Progenitor cell of endocrine pancreas (in vitro differentiated cells): ENCODE results near the gene MBP. TPM values are rescaled to one million over a fixed set of nuclear protein-coding genes. Genes with fewer than 3 reads are reported as not detected.

Source experiments
- DNase-seq: peaks from one replicate; pipeline ENCODE4 v3.0.0; 2021; ENCODE audit warnings: low spot score; ENCODE audit not compliant: unreplicated experiment
- H3K27ac Mint-ChIP-seq: 2 replicates; pipeline ENCODE4 v1.8.0; 2021; ENCODE audit warnings: mild to moderate bottlenecking, moderate library complexity, mixed read lengths
- H3K27me3 Mint-ChIP-seq: 2 replicates; pipeline ENCODE4 v1.8.0; 2021; ENCODE audit warnings: mixed read lengths
- H3K36me3 Mint-ChIP-seq: 2 replicates; pipeline ENCODE4 v1.8.0; 2022; ENCODE audit warnings: mixed read lengths; ENCODE audit not compliant: insufficient read depth
- H3K4me1 Mint-ChIP-seq: 2 replicates; pipeline ENCODE4 v1.8.0; 2021; ENCODE audit warnings: low read depth, mixed read lengths
- H3K4me3 Mint-ChIP-seq: 2 replicates; pipeline ENCODE4 v1.8.0; 2021; ENCODE audit warnings: low read depth, mild to moderate bottlenecking, moderate library complexity, mixed read lengths
- H3K9me3 Mint-ChIP-seq: 2 replicates; pipeline ENCODE4 v1.8.0; 2021; ENCODE audit warnings: low read depth, mixed read lengths
- total RNA-seq: library from RNA; stranded (reverse); gene quantifications from 2 replicates; pipeline ENCODE4 v1.2.1, GENCODE V29; 2021
- TF ChIP-seq, protein P1 (sequence below): fragments of 200-600 bp; sonication (generic); IDR thresholded peaks from one replicate; pipeline ENCODE4 v1.5.0; 2021; ENCODE audit warnings: antibody characterized with exemption, mild to moderate bottlenecking; ENCODE audit not compliant: unreplicated experiment

The MBP gene
- total RNA-seq, 1 donor from 2014 or later, result 38.4 TPM

GRCh38 chr18:77015169-77015568, 117.4 kb downstream of the MBP start:
- no peak overlapping the region for H3K4me3 Mint-ChIP-seq
- TF ChIP-seq, protein P1, sequence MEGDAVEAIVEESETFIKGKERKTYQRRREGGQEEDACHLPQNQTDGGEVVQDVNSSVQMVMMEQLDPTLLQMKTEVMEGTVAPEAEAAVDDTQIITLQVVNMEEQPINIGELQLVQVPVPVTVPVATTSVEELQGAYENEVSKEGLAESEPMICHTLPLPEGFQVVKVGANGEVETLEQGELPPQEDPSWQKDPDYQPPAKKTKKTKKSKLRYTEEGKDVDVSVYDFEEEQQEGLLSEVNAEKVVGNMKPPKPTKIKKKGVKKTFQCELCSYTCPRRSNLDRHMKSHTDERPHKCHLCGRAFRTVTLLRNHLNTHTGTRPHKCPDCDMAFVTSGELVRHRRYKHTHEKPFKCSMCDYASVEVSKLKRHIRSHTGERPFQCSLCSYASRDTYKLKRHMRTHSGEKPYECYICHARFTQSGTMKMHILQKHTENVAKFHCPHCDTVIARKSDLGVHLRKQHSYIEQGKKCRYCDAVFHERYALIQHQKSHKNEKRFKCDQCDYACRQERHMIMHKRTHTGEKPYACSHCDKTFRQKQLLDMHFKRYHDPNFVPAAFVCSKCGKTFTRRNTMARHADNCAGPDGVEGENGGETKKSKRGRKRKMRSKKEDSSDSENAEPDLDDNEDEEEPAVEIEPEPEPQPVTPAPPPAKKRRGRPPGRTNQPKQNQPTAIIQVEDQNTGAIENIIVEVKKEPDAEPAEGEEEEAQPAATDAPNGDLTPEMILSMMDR, result no peak
- H3K4me1 Mint-ChIP-seq, result peaks cover 2% of the 10 kb centered on the region
- H3K36me3 Mint-ChIP-seq, result peaks cover 20% of the 10 kb centered on the region
- DNase-seq, result no peak
- H3K27me3 Mint-ChIP-seq, result no peaks in the 10 kb centered on the region
- H3K9me3 Mint-ChIP-seq, result no peaks in the 10 kb centered on the region
- H3K27ac Mint-ChIP-seq, result no peak overlapping the region

DNA sequence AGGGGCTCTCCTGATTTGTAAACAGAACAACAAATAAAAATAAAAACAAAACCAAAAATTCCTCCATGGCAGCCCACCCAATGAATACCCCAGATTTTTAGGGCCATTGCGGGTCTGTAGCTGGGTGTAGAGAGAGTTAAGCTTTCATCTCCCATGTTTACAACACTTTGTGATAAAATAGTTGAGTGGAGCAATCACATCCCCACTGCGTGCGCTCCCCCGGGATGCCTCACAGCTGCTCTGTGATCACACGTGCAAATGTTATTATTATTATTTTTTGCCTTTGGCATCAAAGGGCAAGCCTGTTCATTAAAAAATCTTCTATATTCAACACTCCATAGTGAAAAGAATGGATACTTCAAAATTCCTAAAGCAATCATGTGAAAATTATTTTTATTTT, 118.0 kb downstream of the MBP start:
- TF ChIP-seq, protein P1, result no peak
- Mint-ChIP-seq H3K27ac (no peak overlapping the region), H3K4me1 (peaks cover 2% of the 10 kb centered on the region), H3K36me3 (peaks cover 21% of the 10 kb centered on the region), H3K9me3 (no peaks in the 10 kb centered on the region), H3K4me3 (no peak overlapping the region), H3K27me3 (no peaks in the 10 kb centered on the region)
- no peak for DNase-seq

GRCh38 chr18:77013811-77014521, 118.6 kb downstream of the MBP start:
- Mint-ChIP-seq H3K36me3 (peaks cover 19% of the 10 kb centered on the region), H3K4me1 (peaks cover 2% of the 10 kb centered on the region), H3K27me3 (no peaks in the 10 kb centered on the region), H3K9me3 (no peaks in the 10 kb centered on the region), H3K27ac (peak overlapping the region; percentile 33), H3K4me3 (no peak overlapping the region)
- TF ChIP-seq, protein P1, result no peak
- DNase-seq, result no peak

DNA sequence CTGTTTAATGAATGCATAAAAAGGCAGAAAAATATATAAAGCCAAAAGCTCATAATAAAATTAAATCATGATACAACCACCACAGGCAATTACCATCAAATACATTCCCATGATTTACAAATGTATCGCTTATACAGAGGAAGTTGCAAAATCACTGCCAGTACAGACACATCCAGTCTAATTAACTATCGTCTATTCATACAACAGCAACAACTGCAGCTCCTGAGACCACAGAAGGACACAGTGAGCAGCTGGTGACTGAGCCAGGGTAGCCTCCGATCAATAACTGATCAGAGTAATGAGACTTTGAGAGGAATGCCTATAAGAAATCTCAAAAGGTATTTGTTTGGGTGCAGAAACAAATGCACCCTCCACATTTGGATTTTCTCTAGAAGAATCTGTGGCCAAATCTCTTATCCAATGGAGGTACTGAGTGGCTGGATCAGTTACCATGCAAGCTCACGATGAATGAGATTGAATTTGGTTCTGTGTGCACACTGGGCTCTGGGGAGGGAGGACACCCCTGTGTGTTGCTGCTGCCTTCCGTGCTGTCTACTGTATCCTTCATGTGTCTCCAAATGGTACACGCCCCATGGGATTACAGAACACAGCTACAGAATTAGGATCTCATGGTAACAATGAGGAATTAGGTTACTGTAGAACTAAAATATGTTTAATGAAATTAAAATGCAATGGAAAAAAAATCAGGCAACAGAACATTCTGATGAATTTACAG, 119.6 kb downstream of the MBP start:
- no peak overlapping the region for H3K27ac Mint-ChIP-seq
- H3K4me1 Mint-ChIP-seq, result peaks cover 2% of the 10 kb centered on the region
- TF ChIP-seq, protein P1, result no peak
- H3K9me3 Mint-ChIP-seq, result no peaks in the 10 kb centered on the region
- no peaks in the 10 kb centered on the region for H3K27me3 Mint-ChIP-seq
- H3K36me3 Mint-ChIP-seq, result peaks cover 18% of the 10 kb centered on the region
- DNase-seq, result no peak
- H3K4me3 Mint-ChIP-seq, result no peak overlapping the region

- Mint-ChIP-seq H3K4me3 (no peak overlapping the region), H3K9me3 (no peaks in the 10 kb centered on the region), H3K27ac (no peak overlapping the region), H3K27me3 (no peaks in the 10 kb centered on the region), H3K36me3 (peaks cover 17% of the 10 kb centered on the region), H3K4me1 (peaks cover 5% of the 10 kb centered on the region)
- TF ChIP-seq, protein P1, result no peak
- DNase-seq, result no peak
These were observed 120.5 kb downstream of the MBP start for GRCh38 chr18:77012120-77012519.
